Measurements from ENCODE around the gene C1orf74. TPM values are rescaled to one million over a fixed set of nuclear protein-coding genes. Genes with fewer than 3 reads are reported as not detected.
A peak's percentile ranks its signal among the peaks of the same experiment; 100 is the strongest.

Gene C1orf74
- total RNA-seq, 2 experiments from 2014 or later, result 2.8 to 3.0 TPM

GRCh38 chr1:209785592-209785991, 1.2 kb upstream of the C1orf74 start:
- no peak for ATAC-seq
- ChIA-PET POLR2A (interaction anchor here (0.9 to 4.1 kb wide), 4 partner anchors 12 to 34 kb away, joined by 3 to 62 read pairs (median 22); no protein-coding TSS in a partner anchor), CTCF (interaction anchor here (1.1 to 6.0 kb wide), 3 partner anchors 17 to 38 kb away, joined by 3 to 45 read pairs (median 17); no protein-coding TSS in a partner anchor)
- H3K4me3 Mint-ChIP-seq, result peak overlapping the region; percentile 96
- no peak for DNase-seq
- peaks cover 36% of the 10 kb centered on the region for H3K36me3 Mint-ChIP-seq (ENCODE audit: low read depth)
- no peak for TF ChIP-seq CTCF (IDR thresholded peaks at IDR 0.05)
- H3K9me3 Mint-ChIP-seq, result no peaks in the 10 kb centered on the region
- peaks cover 31% of the 10 kb centered on the region for H3K4me1 Mint-ChIP-seq (ENCODE audit: low read depth)
- intact Hi-C loops (cut with micrococcal nuclease), result loop anchor here (2.0 kb wide), 1 partner anchor 31 kb away; no protein-coding TSS in a partner anchor
- peak overlapping the region; percentile 96 for H3K27ac Mint-ChIP-seq
- H3K27me3 Mint-ChIP-seq, result no peaks in the 10 kb centered on the region

GRCh38 chr1:209783386-209783785, 973 bp downstream of the C1orf74 start:
- peak overlapping the region; percentile 96 for H3K4me3 Mint-ChIP-seq
- TF ChIP-seq CTCF (IDR thresholded peaks at IDR 0.05), result no peak
- ATAC-seq, result no peak

GRCh38 chr1:209780268-209780667, 4.1 kb downstream of the C1orf74 start:
- DNase-seq (no peak), ATAC-seq (no peak)
- H3K4me1 Mint-ChIP-seq (ENCODE audit: low read depth), result peaks cover 64% of the 10 kb centered on the region
- ChIA-PET POLR2A (interaction anchor here (0.7 to 5.5 kb wide), 5 partner anchors 7 to 31 kb away, joined by 3 to 45 read pairs (median 10); no protein-coding TSS in a partner anchor), CTCF (no interaction called here)
- no peaks in the 10 kb centered on the region for H3K9me3 Mint-ChIP-seq
- H3K4me3 Mint-ChIP-seq, result no peak overlapping the region
- TF ChIP-seq CTCF (IDR thresholded peaks at IDR 0.05), result no peak
- intact Hi-C loops (cut with micrococcal nuclease), result no loop called here
- peak overlapping the region; percentile 13 for H3K27ac Mint-ChIP-seq
- H3K36me3 Mint-ChIP-seq (ENCODE audit: low read depth), result peaks cover 84% of the 10 kb centered on the region
- H3K27me3 Mint-ChIP-seq, result no peaks in the 10 kb centered on the region

More at GRCh38 chr1:209783386-209783785, 973 bp downstream of the C1orf74 start:
- no peak for DNase-seq
- Mint-ChIP-seq H3K27me3 (no peaks in the 10 kb centered on the region), H3K4me1 (ENCODE audit: low read depth) (peaks cover 48% of the 10 kb centered on the region), H3K27ac (peak overlapping the region; percentile 96), H3K9me3 (no peaks in the 10 kb centered on the region), H3K36me3 (ENCODE audit: low read depth) (peaks cover 57% of the 10 kb centered on the region)
- ChIA-PET CTCF (interaction anchor here (0.6 to 6.0 kb wide), 8 partner anchors 9 to 214 kb away, joined by 3 to 45 read pairs (median 6); no protein-coding TSS in a partner anchor), POLR2A (interaction anchor here (0.6 to 4.1 kb wide), 9 partner anchors 10 to 131 kb away, joined by 3 to 62 read pairs (median 4); partner anchors contain the start of gene LAMB3)
- intact Hi-C loops (cut with micrococcal nuclease), result no loop called here

GRCh38 chr1:209778102-209778501, 6.3 kb downstream of the C1orf74 start:
- H3K36me3 Mint-ChIP-seq (ENCODE audit: low read depth), result peaks cover 86% of the 10 kb centered on the region
- no peak for ATAC-seq
- H3K4me3 Mint-ChIP-seq, result no peak overlapping the region
- H3K27ac Mint-ChIP-seq, result peak overlapping the region; percentile 63
- intact Hi-C loops (cut with micrococcal nuclease), result no loop called here
- no peaks in the 10 kb centered on the region for H3K9me3 Mint-ChIP-seq
- no peaks in the 10 kb centered on the region for H3K27me3 Mint-ChIP-seq
- ChIA-PET CTCF (interaction anchor here (1.0 kb wide), 1 partner anchor 8 kb away, joined by 3 read pairs; no protein-coding TSS in a partner anchor), POLR2A (interaction anchor here (0.8 to 5.5 kb wide), 3 partner anchors 9 to 31 kb away, joined by 4 to 45 read pairs (median 6); no protein-coding TSS in a partner anchor)
- H3K4me1 Mint-ChIP-seq (ENCODE audit: low read depth), result peaks cover 60% of the 10 kb centered on the region
- no peak for TF ChIP-seq CTCF (IDR thresholded peaks at IDR 0.05)
- DNase-seq, result no peak

GRCh38 chr1:209777587-209777986, 6.8 kb downstream of the C1orf74 start:
- intact Hi-C loops (cut with micrococcal nuclease), result no loop called here
- POLR2A ChIA-PET, result interaction anchor here (1.0 to 5.5 kb wide), 2 partner anchors 9 to 27 kb away, joined by 4 to 45 read pairs; no protein-coding TSS in a partner anchor
- Mint-ChIP-seq H3K36me3 (ENCODE audit: low read depth) (peaks cover 84% of the 10 kb centered on the region), H3K4me1 (ENCODE audit: low read depth) (peaks cover 55% of the 10 kb centered on the region), H3K27ac (peak overlapping the region; percentile 63), H3K9me3 (no peaks in the 10 kb centered on the region), H3K4me3 (no peak overlapping the region), H3K27me3 (no peaks in the 10 kb centered on the region)
- ATAC-seq (no peak), DNase-seq (no peak)
- CTCF ChIA-PET, result interaction anchor here (1.0 kb wide), 1 partner anchor 8 kb away, joined by 3 read pairs; no protein-coding TSS in a partner anchor
- TF ChIP-seq CTCF (IDR thresholded peaks at IDR 0.05), result no peak
